CD4-positive, alpha-beta memory T cell (primary cell): ENCODE data around the gene RNF114. TPM values are rescaled to one million over a fixed set of nuclear protein-coding genes. Genes with fewer than 3 reads are reported as not detected.

Experiments
- CTCF ChIA-PET: fragments of 350-600 bp; sonication (Branson Sonifier 250); formaldehyde crosslinking; loops from one replicate; lab custom pipeline; 2021; ENCODE audit warnings: inconsistent platforms; ENCODE audit not compliant: partially characterized antibody; lab: Charles Lee
- POLR2A ChIA-PET: fragments of 350-600 bp; sonication (Branson Sonifier 250); formaldehyde crosslinking; loops from one replicate; lab custom pipeline; 2021; ENCODE audit not compliant: partially characterized antibody; lab: Charles Lee
- DNase-seq, 5 donors: peaks; one replicate each; pipeline versions ENCODE4 v3.0.0 to v3.0.0-alpha.2; 2020 to 2022; ENCODE audit warnings: mixed read lengths in 1 of 5
- H3K27ac ChIP-seq: one replicate; pipeline ENCODE4 v1.7.0; 2013; ENCODE audit warnings: low read depth, low read length
- H3K27me3 ChIP-seq: 2 replicates; pipeline ENCODE4 v1.7.0; 2013; ENCODE audit warnings: mild to moderate bottlenecking, low read length, moderate library complexity; ENCODE audit not compliant: insufficient read depth
- H3K36me3 ChIP-seq: 2 replicates; pipeline ENCODE4 v1.7.0; 2013; ENCODE audit warnings: mild to moderate bottlenecking, low read length, moderate library complexity; ENCODE audit not compliant: insufficient read depth
- H3K4me1 ChIP-seq: 2 replicates; pipeline ENCODE4 v1.7.0; 2013; ENCODE audit warnings: mild to moderate bottlenecking, low read length, moderate library complexity; ENCODE audit not compliant: insufficient read depth
- H3K4me3 ChIP-seq, 2 donors: one replicate each; pipeline ENCODE4 v1.7.0; 2013; ENCODE audit warnings: low read length in 2 of 2, mild to moderate bottlenecking in 1 of 2
- H3K9me3 ChIP-seq, 2 donors: one replicate each; pipeline ENCODE4 v1.7.0; 2013; ENCODE audit warnings: low read length in 2 of 2, control low read depth in 1 of 2; ENCODE audit not compliant: control insufficient read depth in 1 of 2
- H3K27ac Mint-ChIP-seq, 7 donors: one replicate each; pipeline ENCODE4 v1.8.0; 2020 to 2021; ENCODE audit warnings: mixed read lengths in 7 of 7, mild to moderate bottlenecking in 6 of 7, inconsistent platforms in 3 of 7, moderate library complexity in 3 of 7
- H3K27me3 Mint-ChIP-seq, 2 donors: one replicate each; pipeline ENCODE4 v1.8.0; 2020 to 2021; ENCODE audit warnings: mixed read lengths in 2 of 2
- H3K36me3 Mint-ChIP-seq, 2 donors: one replicate each; pipeline ENCODE4 v1.8.0; 2020 to 2021; ENCODE audit warnings: mixed read lengths in 2 of 2, inconsistent platforms in 1 of 2, mild to moderate bottlenecking in 1 of 2
- H3K4me1 Mint-ChIP-seq, 4 donors: one replicate each; pipeline ENCODE4 v1.8.0; 2020 to 2021; ENCODE audit warnings: mixed read lengths in 4 of 4, mild to moderate bottlenecking in 1 of 4
- H3K4me3 Mint-ChIP-seq, 8 donors: one replicate each; pipeline ENCODE4 v1.8.0; 2020 to 2021; ENCODE audit warnings: mixed read lengths in 8 of 8, mild to moderate bottlenecking in 7 of 8, moderate library complexity in 6 of 8, inconsistent platforms in 3 of 8
- H3K9me3 Mint-ChIP-seq, 8 donors: one replicate each; pipeline ENCODE4 v1.8.0; 2020 to 2021; ENCODE audit warnings: mixed read lengths in 8 of 8, mild to moderate bottlenecking in 5 of 8, inconsistent platforms in 3 of 8, moderate library complexity in 1 of 8
- intact Hi-C: fragments of 100-400 bp; cut with micrococcal nuclease; formaldehyde crosslinking; loops from one replicate; pipeline ENCODE4 v1.15.1; 2023
- polyA plus RNA-seq, 2 donors: library from polyadenylated mRNA; unstranded; fragments of 300-500 nt; fragmentation: Illumina TruSeq; gene quantifications; one replicate each; pipeline ENCODE4 v1.2.3, GENCODE V29; 2021
- total RNA-seq, 2 experiments: library from RNA; stranded (reverse); gene quantifications; one replicate each; pipeline ENCODE4 v1.2.3, GENCODE V29; 2021

The RNF114 gene
- total and polyA plus RNA-seq, 4 experiments from 2014 or later: 96.3 to 177 (median 104) TPM

- no peaks in the 10 kb centered on the region for H3K9me3 ChIP-seq
- peaks cover 33% of the 10 kb centered on the region for H3K36me3 ChIP-seq
- peaks cover 14% of the 10 kb centered on the region for H3K4me1 ChIP-seq
- ChIA-PET POLR2A (interaction anchor here (0.5 kb wide), 1 partner anchor 802 kb away, joined by 3 read pairs; no protein-coding TSS in a partner anchor), CTCF (no interaction called here)
- Mint-ChIP-seq H3K9me3 (no peaks in the 10 kb centered on the region), H3K4me3 (no peak overlapping the region), H3K27ac (peak overlapping the region in 3 of 7 donors; percentile 19 to 58 (median 48)), H3K27me3 (no peaks in the 10 kb centered on the region), H3K36me3 (peaks cover 17 to 41% of the 10 kb centered on the region in 2 donors), H3K4me1 (peaks cover 12 to 36% (median 23%) of the 10 kb centered on the region in 4 donors)
- H3K27me3 ChIP-seq: no peaks in the 10 kb centered on the region
- H3K4me3 ChIP-seq: no peak overlapping the region
- intact Hi-C loops: loop anchor here (10.0 kb wide), 1 partner anchor 196 kb away; the partner anchor contains the start of gene B4GALT5
- DNase-seq: no peak
- H3K27ac ChIP-seq: no peak overlapping the region
These were observed 25.9 kb upstream of the RNF114 start for GRCh38 chr20:49910340-49910706.

DNA sequence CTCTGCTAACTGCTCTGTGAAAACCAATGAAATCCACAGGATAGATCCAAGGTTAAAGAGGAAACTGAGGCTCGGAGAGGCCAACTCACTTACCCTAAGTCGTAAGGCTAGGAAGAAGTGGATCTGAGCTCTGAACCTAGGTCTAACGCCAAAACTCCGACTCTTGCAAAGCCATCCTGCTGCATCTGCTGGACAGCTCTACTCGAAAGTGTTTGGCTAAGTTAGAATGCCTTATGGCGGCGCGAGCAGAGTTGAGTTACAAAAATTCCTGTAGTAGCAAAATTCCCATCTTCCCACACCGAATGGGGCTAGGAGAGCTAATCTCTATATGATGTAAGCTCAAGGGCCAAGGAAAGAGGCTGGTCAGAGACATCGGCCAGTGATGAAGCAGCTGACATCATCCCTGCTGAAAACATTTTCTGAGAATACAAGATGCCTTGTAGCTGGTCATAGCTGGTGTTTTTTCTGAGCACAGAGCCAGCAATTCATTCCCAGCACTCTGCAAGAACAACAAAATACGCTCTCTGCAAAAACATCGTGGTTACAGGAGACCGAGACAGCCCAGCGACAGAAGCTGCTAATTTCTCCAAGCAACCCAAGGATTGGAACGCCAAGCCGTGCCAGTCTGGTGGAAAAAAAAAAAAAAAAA, 22.7 kb upstream of the RNF114 start:
- H3K4me1 ChIP-seq: peaks cover 24% of the 10 kb centered on the region
- no peaks in the 10 kb centered on the region for H3K27me3 Mint-ChIP-seq
- peak overlapping the region; percentile 42 to 99 (median 98) for H3K4me3 Mint-ChIP-seq
- H3K27ac ChIP-seq: no peak overlapping the region
- H3K36me3 Mint-ChIP-seq: peaks cover 4 to 26% of the 10 kb centered on the region in 2 donors
- CTCF ChIA-PET: interaction anchor here (0.9 to 3.1 kb wide), 7 partner anchors 10 to 68 kb away, joined by 3 to 17 read pairs (median 4); partner anchors contain the start of gene RNF114
- peaks cover 13% of the 10 kb centered on the region for H3K36me3 ChIP-seq
- no peak overlapping the region for H3K4me3 ChIP-seq
- H3K9me3 ChIP-seq: no peaks in the 10 kb centered on the region
- POLR2A ChIA-PET: interaction anchor here (0.9 to 5.2 kb wide), 2 partner anchors 23 to 732 kb away, joined by 3 to 48 read pairs; partner anchors contain the start of gene RNF114
- peaks cover 0 to 3% (median 0%) of the 10 kb centered on the region in 8 donors for H3K9me3 Mint-ChIP-seq
- DNase-seq: no peak
- no peaks in the 10 kb centered on the region for H3K27me3 ChIP-seq
- intact Hi-C loops: loop anchor here (10.0 kb wide), 1 partner anchor 199 kb away; the partner anchor contains the start of gene B4GALT5
- peak overlapping the region; percentile 95 to 100 (median 100) for H3K27ac Mint-ChIP-seq
- peaks cover 20 to 47% (median 34%) of the 10 kb centered on the region in 4 donors for H3K4me1 Mint-ChIP-seq

DNA sequence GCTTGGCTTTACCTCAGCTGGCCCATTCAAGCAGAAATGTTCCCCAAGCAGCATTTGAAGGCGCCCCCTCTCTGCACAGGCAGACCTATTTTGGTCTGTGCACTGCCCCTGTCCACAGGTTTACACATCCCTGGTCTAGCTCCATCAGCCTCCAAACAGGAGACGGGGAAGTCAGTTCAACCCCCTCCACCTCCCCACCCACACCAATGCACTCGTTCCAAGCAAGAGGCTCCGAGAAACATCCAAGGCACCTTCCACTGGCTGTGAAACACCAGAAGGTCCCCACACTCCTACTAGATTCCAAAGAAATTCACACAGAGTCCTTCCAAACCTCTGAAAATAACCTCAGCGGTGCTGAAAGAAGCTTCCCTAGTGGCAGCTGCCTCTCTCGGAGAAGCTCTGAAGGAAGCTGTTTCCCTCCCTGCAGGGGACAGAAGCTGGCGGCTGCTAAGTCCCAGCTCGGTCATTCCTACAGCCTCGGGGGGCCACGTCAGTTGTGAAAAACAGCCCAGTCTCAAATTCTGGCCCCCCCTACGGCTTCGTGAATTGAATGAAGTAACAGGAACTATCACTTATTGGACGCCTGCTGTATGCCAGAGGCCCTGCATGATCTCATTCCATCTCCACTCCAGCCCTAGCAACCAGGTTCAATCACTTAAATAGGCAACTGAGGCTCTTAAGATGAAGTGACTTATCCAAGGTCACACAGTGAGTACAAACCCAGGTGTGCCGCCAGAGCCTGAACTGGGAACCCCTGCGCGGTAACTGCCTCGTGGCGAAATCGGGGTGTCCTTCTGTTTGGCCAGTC, 21.7 kb upstream of the RNF114 start:
- peak in 4 of 5 donors; percentile 8 to 65 (median 22) for DNase-seq
- ChIA-PET POLR2A (interaction anchor here (0.9 to 5.2 kb wide), 2 partner anchors 22 to 733 kb away, joined by 3 to 48 read pairs; partner anchors contain the start of gene RNF114), CTCF (interaction anchor here (0.6 to 3.1 kb wide), 6 partner anchors 10 to 69 kb away, joined by 3 to 17 read pairs (median 4); partner anchors contain the start of gene RNF114)
- H3K4me1 ChIP-seq: peaks cover 24% of the 10 kb centered on the region
- Mint-ChIP-seq H3K36me3 (peaks cover 3 to 24% of the 10 kb centered on the region in 2 donors), H3K4me3 (peak overlapping the region; percentile 82 to 99 (median 99)), H3K27ac (peak overlapping the region; percentile 95 to 100 (median 100)), H3K4me1 (peaks cover 20 to 47% (median 33%) of the 10 kb centered on the region in 4 donors), H3K27me3 (peaks cover 0 to 2% of the 10 kb centered on the region in 2 donors), H3K9me3 (peaks cover 0 to 3% (median 0%) of the 10 kb centered on the region in 8 donors)
- H3K27ac ChIP-seq: peak overlapping the region; percentile 97
- no peaks in the 10 kb centered on the region for H3K27me3 ChIP-seq
- no peaks in the 10 kb centered on the region for H3K9me3 ChIP-seq
- H3K4me3 ChIP-seq: peak overlapping the region; percentile 85 to 99
- peaks cover 11% of the 10 kb centered on the region for H3K36me3 ChIP-seq
- intact Hi-C loops: loop anchor here (1.0 to 10.0 kb wide), 6 partner anchors 14 to 636 kb away; partner anchors contain the start of genes B4GALT5, RNF114, SLC9A8 and ZNFX1

- POLR2A ChIA-PET: interaction anchor here (5.2 kb wide), 1 partner anchor 21 kb away, joined by 48 read pairs; the partner anchor contains the start of gene RNF114
- Mint-ChIP-seq H3K9me3 (peaks cover 0 to 3% (median 0%) of the 10 kb centered on the region in 8 donors), H3K4me1 (peaks cover 20 to 47% (median 33%) of the 10 kb centered on the region in 4 donors), H3K27ac (peak overlapping the region; percentile 95 to 100 (median 100)), H3K36me3 (peaks cover 0 to 21% of the 10 kb centered on the region in 2 donors), H3K4me3 (peak overlapping the region; percentile 82 to 99 (median 99)), H3K27me3 (peaks cover 0 to 2% of the 10 kb centered on the region in 2 donors)
- no peaks in the 10 kb centered on the region for H3K9me3 ChIP-seq
- H3K4me1 ChIP-seq: peaks cover 24% of the 10 kb centered on the region
- intact Hi-C loops: loop anchor here (1.0 to 10.0 kb wide), 6 partner anchors 13 to 637 kb away; partner anchors contain the start of genes B4GALT5, RNF114, SLC9A8 and ZNFX1
- CTCF ChIA-PET: interaction anchor here (1.2 to 3.1 kb wide), 5 partner anchors 11 to 69 kb away, joined by 3 to 17 read pairs (median 5); partner anchors contain the start of gene RNF114
- peak overlapping the region; percentile 97 for H3K27ac ChIP-seq
- peaks cover 6% of the 10 kb centered on the region for H3K36me3 ChIP-seq
- DNase-seq: no peak
- peak overlapping the region; percentile 85 to 99 for H3K4me3 ChIP-seq
- no peaks in the 10 kb centered on the region for H3K27me3 ChIP-seq
These were observed 21.1 kb upstream of the RNF114 start for GRCh38 chr20:49915118-49915379.

- Mint-ChIP-seq H3K4me1 (peaks cover 20 to 47% (median 33%) of the 10 kb centered on the region in 4 donors), H3K27ac (peak within 1 kb of the TSS; percentile 98 to 100 (median 100)), H3K9me3 (peaks cover 0 to 3% (median 0%) of the 10 kb centered on the region in 8 donors), H3K36me3 (peaks cover 0 to 18% of the 10 kb centered on the region in 2 donors), H3K4me3 (peak within 1 kb of the TSS; percentile 98 to 99 (median 99)), H3K27me3 (peaks cover 0 to 2% of the 10 kb centered on the region in 2 donors)
- peak; percentile 93 to 97 (median 94) for DNase-seq
- no peaks in the 10 kb centered on the region for H3K27me3 ChIP-seq
- ChIA-PET POLR2A (interaction anchor here (0.6 to 5.2 kb wide), 4 partner anchors 8 to 103 kb away, joined by 3 to 48 read pairs (median 3); partner anchors contain the start of genes RNF114 and SLC9A8), CTCF (interaction anchor here (1.2 to 3.1 kb wide), 5 partner anchors 11 to 20 kb away, joined by 3 to 17 read pairs (median 4); partner anchors contain the start of gene RNF114)
- H3K4me3 ChIP-seq: peak within 1 kb of the TSS; percentile 85 to 99
- H3K27ac ChIP-seq: peak within 1 kb of the TSS; percentile 97
- peaks cover under 1% of the 10 kb centered on the region for H3K36me3 ChIP-seq
- H3K9me3 ChIP-seq: no peaks in the 10 kb centered on the region
- H3K4me1 ChIP-seq: peaks cover 24% of the 10 kb centered on the region
- intact Hi-C loops: loop anchor here (1.0 to 10.0 kb wide), 6 partner anchors 13 to 637 kb away; partner anchors contain the start of genes B4GALT5, RNF114, SLC9A8 and ZNFX1
These were observed 20.6 kb upstream of the RNF114 start, which contains the start of gene SPATA2 for GRCh38 chr20:49915380-49916145. SPATA2 (minus strand) TSS chr20:49915529; CDS start chr20:49908490, 7,039 bp downstream.
